Motor neuron (in vitro differentiated cells): Measurements from ENCODE around the gene TRPC4AP. TPM values are rescaled to one million over a fixed set of nuclear protein-coding genes. Genes with fewer than 3 reads are reported as not detected.
A peak's percentile ranks its signal among the peaks of the same experiment; 100 is the strongest.

Experiments
- ATAC-seq, 8 experiments: fragments of 200-7000 bp; cut with Tn5 transposase; replicated peaks in 6 of 8; 2 replicates each; pipeline ENCODE4 v1.8.0; 2021; ENCODE audit warnings: mild to moderate bottlenecking in 8 of 8, moderate library complexity in 8 of 8
- H3K27ac ChIP-seq, 2 donors: fragments of 250-450 bp; sonication (Bioruptor Pico); 2 replicates each; pipeline ENCODE4 v1.9.0; 2021; ENCODE audit warnings: antibody characterized with exemption in 2 of 2, mild to moderate bottlenecking in 2 of 2, moderate library complexity in 1 of 2
- H3K4me1 ChIP-seq, 2 donors: fragments of 250-450 bp; sonication (Bioruptor Pico); replicated peaks in 1 of 2; 2 replicates each; pipeline ENCODE4 v1.6.1; 2021; ENCODE audit warnings: antibody characterized with exemption in 2 of 2, mild to moderate bottlenecking in 2 of 2, moderate library complexity in 1 of 2
- H3K4me3 ChIP-seq, 5 donors: fragments of 250-450 bp; sonication (Bioruptor Pico); 2 replicates each; pipeline ENCODE4 v1.9.0; 2021; ENCODE audit warnings: antibody characterized with exemption in 5 of 5, mild to moderate bottlenecking in 5 of 5, moderate library complexity in 4 of 5
- WGBS, 10 experiments: fragments of 450-650 bp; shearing (Covaris generic); methylation state at CpG; one replicate each; pipeline ENCODE4 v1.0.0; 2022; 5-methylcytosine and 5-hydroxymethylcytosine counted together
- in situ Hi-C, 9 experiments: fragments of 400-800 bp; cut with MboI; loops; one replicate each; pipeline ENCODE4 v1.15.0; 2021; ENCODE audit warnings: low sequenced_read_pairs in 9 of 9, low pct_unique_long_range_greater_than_20kb in 2 of 9; ENCODE audit not compliant: unreplicated experiment in 9 of 9
- total RNA-seq, 8 experiments: library from RNA; unstranded; fragments of 300-600 nt; gene quantifications; 2 replicates each; pipeline versions ENCODE4 v1.2.3 to v1.2.4, GENCODE V29; 2022

Gene TRPC4AP
- total RNA-seq, 8 experiments from 2014 or later = 39.2 to 65.1 (median 48.1) TPM

DNA sequence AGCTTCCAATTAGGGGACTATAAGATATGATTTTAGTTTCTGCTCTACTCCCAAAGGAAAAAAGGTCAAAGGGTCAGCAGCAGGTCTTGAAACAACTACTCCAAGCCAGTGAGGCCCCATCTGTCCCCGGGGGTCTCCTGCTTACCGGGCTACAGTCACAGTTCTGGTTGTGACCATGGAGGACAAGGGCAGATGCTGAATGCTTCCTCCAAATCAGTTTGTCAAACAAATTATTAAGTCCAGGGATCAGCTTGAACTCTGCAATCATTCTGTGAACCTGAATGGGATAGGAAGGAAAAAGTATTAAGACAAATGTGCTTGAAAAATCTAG lies 76.8 kb downstream of the TRPC4AP start:
- Histone ChIP-seq H3K27ac (no peak overlapping the region), H3K4me1 (no peaks in the 10 kb centered on the region), H3K4me3 (no peak overlapping the region)
- in situ Hi-C loops = no loop called here
- ATAC-seq = no peak
- WGBS, 10 experiments = 75 to 100% (median 100%) methylated on average over 1 to 2 of the region's 2 CpGs; no CpG with 5 or more reads in 3 of the 10 experiments

GRCh38 chr20:35014537-35014936 lies 78.1 kb downstream of the TRPC4AP start:
- no peak overlapping the region for H3K4me3 ChIP-seq
- no peaks in the 10 kb centered on the region for H3K4me1 ChIP-seq
- in situ Hi-C loops = no loop called here
- H3K27ac ChIP-seq = no peak overlapping the region
- WGBS, 10 experiments = 82 to 100% (median 87%) methylated on average over 1 to 5 of the region's 5 CpGs
- no peak for ATAC-seq

- in situ Hi-C loops = no loop called here
- ATAC-seq = peak in 1 of 8 experiments; percentile 65
- 89 to 100% (median 98%) methylated on average over 1 to 7 of the region's 13 CpGs; no CpG with 5 or more reads in 2 of the 10 experiments for WGBS, 10 experiments
- Histone ChIP-seq H3K27ac (no peak overlapping the region), H3K4me3 (no peak overlapping the region), H3K4me1 (no peaks in the 10 kb centered on the region)
These were observed 78.9 kb downstream of the TRPC4AP start for GRCh38 chr20:35013421-35014411.

GRCh38 chr20:35012227-35013069 lies 80.2 kb downstream of the TRPC4AP start:
- WGBS, 10 experiments = 73 to 100% (median 90%) methylated on average over 1 to 9 of the region's 13 CpGs; no CpG with 5 or more reads in 1 of the 10 experiments
- Histone ChIP-seq H3K4me3 (no peak overlapping the region), H3K27ac (no peak overlapping the region), H3K4me1 (no peaks in the 10 kb centered on the region)
- in situ Hi-C loops = no loop called here
- ATAC-seq = no peak

GRCh38 chr20:35011589-35012226 lies 80.9 kb downstream of the TRPC4AP start:
- no peak overlapping the region for H3K27ac ChIP-seq
- WGBS, 10 experiments = 0 to 100% (median 89%) methylated on average over 1 to 3 of the region's 5 CpGs; no CpG with 5 or more reads in 3 of the 10 experiments
- in situ Hi-C loops = no loop called here
- no peaks in the 10 kb centered on the region for H3K4me1 ChIP-seq
- H3K4me3 ChIP-seq = no peak overlapping the region
- ATAC-seq = no peak

GRCh38 chr20:35010405-35011192 lies 82.0 kb downstream of the TRPC4AP start:
- ATAC-seq = no peak
- Histone ChIP-seq H3K4me3 (no peak overlapping the region), H3K27ac (no peak overlapping the region), H3K4me1 (no peaks in the 10 kb centered on the region)
- WGBS, 10 experiments = 69 to 100% (median 80%) methylated on average over 1 to 9 of the region's 19 CpGs; no CpG with 5 or more reads in 3 of the 10 experiments
- in situ Hi-C loops = no loop called here

DNA sequence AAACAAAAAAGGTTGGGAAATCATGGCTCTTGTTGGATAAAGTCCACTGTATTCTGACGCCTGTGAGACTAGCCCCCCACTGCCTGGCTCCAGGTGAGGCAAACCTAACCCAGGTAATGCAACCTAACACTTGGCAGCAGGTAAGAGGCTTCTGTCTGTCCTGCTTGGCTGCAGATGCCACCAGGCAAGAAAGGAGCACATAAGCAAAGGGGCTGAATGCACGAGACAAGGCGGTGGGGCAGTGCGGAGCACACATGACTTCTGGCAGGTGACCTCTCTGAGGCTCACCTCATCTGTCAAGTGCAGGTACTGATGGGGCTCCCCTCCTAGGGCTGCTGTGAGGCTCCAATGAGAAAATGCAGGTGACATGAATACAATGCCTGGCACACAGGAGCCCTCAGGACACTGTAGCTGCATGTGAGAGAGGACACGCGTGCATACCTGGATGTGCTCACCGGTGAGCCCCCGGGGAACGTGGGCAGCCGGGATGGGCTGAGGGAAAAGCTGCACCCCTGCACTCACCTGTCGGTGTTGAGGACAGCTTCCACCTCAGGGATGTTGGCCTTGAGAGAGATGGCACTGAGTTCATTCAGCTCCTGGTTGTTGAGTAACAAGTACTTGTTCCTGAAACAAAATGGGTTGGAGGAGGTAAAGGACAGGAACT lies 82.8 kb downstream of the TRPC4AP start:
- Histone ChIP-seq H3K4me1 (no peaks in the 10 kb centered on the region), H3K4me3 (no peak overlapping the region), H3K27ac (no peak overlapping the region)
- in situ Hi-C loops = no loop called here
- WGBS, 10 experiments = 83 to 100% (median 96%) methylated on average over 1 to 8 of the region's 11 CpGs; no CpG with 5 or more reads in 2 of the 10 experiments
- ATAC-seq = no peak

DNA sequence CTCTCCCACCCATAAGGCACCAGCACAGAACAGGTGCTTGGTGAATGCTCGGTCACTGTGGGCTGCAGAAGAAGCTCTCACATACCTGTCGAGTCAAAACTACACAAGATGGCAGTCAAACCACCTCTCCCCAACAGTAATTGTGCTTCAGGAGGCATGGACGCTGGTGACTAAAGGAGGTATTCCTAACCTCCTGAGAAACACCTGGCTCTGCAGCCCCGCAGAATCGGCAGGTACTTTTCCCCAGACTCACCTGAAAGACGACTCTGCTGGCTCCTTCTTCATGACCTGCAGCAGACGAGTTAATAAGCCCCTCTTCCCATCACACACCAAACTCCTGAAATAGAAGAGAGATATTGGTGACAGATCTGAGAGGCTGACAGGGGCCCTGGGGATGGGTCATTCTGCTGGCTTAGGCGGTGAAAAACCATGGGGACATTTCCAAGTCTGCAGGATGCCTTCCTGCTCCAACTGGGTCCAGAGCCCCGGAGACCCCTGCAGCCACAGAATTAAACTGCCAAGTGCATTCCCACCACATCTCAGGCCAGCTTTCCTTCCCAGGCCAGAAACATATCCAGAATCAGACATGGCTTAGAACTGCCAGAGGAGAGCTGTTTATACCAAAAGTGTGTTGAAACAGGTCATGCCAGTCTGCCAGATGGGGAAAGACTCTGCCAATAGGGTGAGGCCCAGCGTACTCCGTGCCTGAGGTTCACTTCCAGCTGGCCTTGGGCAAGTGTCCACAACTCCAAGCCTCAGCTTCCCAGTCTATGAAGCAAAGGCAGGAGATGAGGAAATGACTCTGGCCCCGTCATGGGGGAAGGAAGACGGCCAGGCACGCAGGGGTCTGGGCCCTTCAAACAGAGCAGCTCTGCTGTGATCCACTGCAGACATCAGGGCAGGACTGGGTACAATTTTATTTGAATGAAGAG lies 83.9 kb downstream of the TRPC4AP start:
- 65 to 100% (median 90%) methylated on average over 2 to 10 of the region's 14 CpGs; no CpG with 5 or more reads in 3 of the 10 experiments for WGBS, 10 experiments
- no peak for ATAC-seq

GRCh38 chr20:35007891-35008290 lies 84.7 kb downstream of the TRPC4AP start:
- no peak overlapping the region for H3K27ac ChIP-seq
- in situ Hi-C loops = no loop called here

More for the DNA sequence above, 83.9 kb downstream of the TRPC4AP start:
- Histone ChIP-seq H3K4me3 (no peak overlapping the region), H3K27ac (no peak overlapping the region), H3K4me1 (no peaks in the 10 kb centered on the region)
- in situ Hi-C loops = no loop called here

DNA sequence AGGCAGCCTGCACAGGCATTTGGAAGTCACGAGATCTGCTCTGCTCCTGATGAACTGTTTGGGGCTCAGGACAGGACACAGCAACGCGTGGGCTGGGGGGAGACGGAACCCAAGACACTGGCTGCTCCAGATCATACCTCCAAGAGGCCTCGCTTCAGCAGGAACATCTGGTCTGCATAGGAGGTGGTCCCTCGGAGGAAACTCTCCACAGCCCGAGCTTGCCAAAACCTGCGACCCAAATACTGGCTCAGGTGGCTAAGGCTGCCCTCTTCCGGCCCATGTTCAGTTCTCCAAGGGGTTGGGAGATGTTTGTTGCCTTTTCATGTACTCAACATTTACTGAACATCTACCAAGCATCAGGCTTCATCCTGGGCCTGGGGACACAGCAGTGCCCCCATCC lies 85.2 kb downstream of the TRPC4AP start:
- Histone ChIP-seq H3K27ac (no peak overlapping the region), H3K4me1 (no peaks in the 10 kb centered on the region), H3K4me3 (no peak overlapping the region)
- 64 to 100% (median 98%) methylated on average over 1 to 4 of the region's 9 CpGs; no CpG with 5 or more reads in 4 of the 10 experiments for WGBS, 10 experiments
- no peak for ATAC-seq
- in situ Hi-C loops = no loop called here

More at GRCh38 chr20:35007891-35008290, 84.7 kb downstream of the TRPC4AP start:
- ATAC-seq = no peak
- H3K4me3 ChIP-seq = no peak overlapping the region
- H3K4me1 ChIP-seq = no peaks in the 10 kb centered on the region
- 80 to 100% (median 96%) methylated on average over 1 to 6 of the region's 12 CpGs; no CpG with 5 or more reads in 3 of the 10 experiments for WGBS, 10 experiments

DNA sequence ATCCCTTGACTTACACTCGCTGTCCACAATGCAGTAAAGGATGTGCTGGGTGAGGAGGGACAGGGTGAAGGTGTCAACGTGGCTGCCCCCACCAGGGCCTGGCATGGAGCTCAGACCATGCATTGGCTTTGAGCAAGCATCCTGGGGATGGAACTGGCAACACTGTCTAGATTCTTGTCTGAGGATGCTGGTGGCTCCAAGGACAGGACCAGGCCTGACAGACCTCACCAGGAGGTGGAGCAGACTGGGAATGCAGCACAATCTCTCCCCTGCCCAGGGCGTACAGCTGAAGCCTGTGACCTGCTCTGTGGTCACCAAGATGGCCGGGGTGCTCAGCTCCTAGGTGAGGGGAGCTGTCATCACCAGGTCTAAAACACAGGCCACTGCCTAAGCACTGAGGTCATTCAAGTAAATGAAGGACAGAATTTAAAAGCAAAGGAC lies 86.1 kb downstream of the TRPC4AP start:
- WGBS, 10 experiments = 20 to 100% (median 83%) methylated on average over 1 to 2 of the region's 4 CpGs; no CpG with 5 or more reads in 4 of the 10 experiments
- H3K27ac ChIP-seq = no peak overlapping the region
- in situ Hi-C loops = no loop called here

More for the DNA sequence above, 86.1 kb downstream of the TRPC4AP start:
- ATAC-seq = no peak
- H3K4me3 ChIP-seq = no peak overlapping the region
- H3K4me1 ChIP-seq = no peaks in the 10 kb centered on the region
